NCI-H1436 treated with DMSO at 0.1 percent for 48 hours (cell line): ENCODE data around the gene SAMMSON.

Experiments used
- DNase-seq: peaks from one replicate; lab custom pipeline; 2025; lab: John Stamatoyannopoulos, UW

The SAMMSON gene

DNA sequence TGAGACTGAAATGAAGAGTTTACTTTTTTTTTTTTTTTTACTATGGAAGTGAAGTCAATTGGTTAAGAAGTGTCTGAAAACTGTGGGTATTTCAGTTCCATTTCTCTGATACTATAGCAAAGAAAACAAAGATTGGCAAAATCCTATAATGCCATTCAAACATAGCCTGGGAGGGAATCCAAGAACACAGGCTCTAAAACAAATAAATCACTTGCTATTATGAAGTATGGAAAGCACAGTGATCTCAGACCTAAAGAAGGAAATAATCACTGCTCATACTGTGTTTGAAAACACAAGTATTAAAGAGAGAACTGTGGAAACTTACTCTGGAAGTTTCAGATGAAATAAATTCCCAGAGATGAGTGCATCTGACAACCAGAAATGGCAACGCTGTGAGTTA, 12.0 kb downstream of the SAMMSON start:
- no peak for DNase-seq

GRCh38 chr3:70020906-70021660, 21.6 kb downstream of the SAMMSON start:
- DNase-seq, result no peak

DNA sequence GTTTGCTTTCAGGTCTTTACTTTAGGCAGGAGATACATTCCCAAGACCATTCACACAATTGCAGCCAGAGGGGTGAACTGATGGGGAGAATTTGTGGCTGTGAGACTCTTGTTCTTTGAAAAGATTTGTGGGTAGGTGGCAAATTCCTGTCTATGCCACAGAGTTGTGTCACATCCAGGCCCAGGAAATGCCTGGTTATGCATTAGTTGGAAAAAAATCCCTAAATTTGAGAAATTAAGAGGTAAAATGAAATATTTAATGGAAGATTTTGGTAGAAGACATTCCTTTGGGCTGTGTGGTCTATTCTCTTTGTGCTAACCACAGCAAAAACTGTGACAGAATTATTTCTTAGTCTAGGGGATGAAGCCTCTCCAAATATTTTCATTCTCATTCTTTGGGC, 28.8 kb downstream of the SAMMSON start:
- no peak for DNase-seq

GRCh38 chr3:70038693-70039092, 39.2 kb downstream of the SAMMSON start:
- no peak for DNase-seq

DNA sequence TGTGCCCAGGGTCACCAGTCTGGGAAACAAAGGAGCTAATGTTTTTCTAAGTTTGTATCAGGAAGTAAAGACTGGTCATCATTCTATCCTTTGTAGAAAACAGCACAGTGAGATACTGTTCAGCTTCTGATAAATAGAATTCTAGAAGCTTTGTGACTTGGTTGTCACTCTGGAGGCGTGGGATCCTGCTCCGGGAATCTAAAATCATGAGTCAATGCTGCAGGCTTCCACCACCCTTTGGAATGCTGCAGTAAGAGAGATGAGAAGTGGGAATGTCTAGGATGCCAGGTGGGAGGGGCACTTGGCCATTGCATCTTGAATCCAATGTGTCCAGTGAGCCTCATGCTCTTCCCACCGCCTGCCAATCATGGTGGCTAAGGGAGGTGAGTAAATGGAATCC, 40.9 kb downstream of the SAMMSON start:
- DNase-seq, result no peak

GRCh38 chr3:70042641-70043040, 43.1 kb downstream of the SAMMSON start:
- DNase-seq, result no peak

- DNase-seq, result no peak
These were observed 50.2 kb downstream of the SAMMSON start for GRCh38 chr3:70049761-70050160.

- no peak for DNase-seq
These were observed 53.8 kb downstream of the SAMMSON start for GRCh38 chr3:70053293-70053692.

DNA sequence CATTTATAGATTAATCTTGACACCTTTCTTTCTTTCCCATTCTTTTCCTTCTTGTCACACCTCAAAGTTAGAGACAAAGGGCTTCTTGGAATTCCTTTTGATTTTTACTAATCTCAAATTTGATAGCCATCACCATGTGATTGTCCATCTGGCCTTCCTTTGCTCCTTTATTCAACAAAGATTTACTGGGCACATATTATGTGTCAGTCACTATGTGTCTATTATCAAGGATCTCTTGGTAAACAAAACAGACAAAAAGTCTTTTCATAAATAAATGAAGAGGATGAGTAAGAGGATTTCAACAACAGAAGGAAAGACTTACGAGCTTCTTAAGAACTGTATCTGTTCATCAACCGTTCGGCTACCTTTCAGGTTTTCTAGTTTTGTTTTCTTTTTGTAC, 56.5 kb downstream of the SAMMSON start:
- no peak for DNase-seq

- no peak for DNase-seq
These were observed 57.9 kb downstream of the SAMMSON start for GRCh38 chr3:70057426-70057825.

GRCh38 chr3:70061096-70061495, 61.6 kb downstream of the SAMMSON start:
- no peak for DNase-seq

- no peak for DNase-seq
These were observed 64.8 kb downstream of the SAMMSON start for GRCh38 chr3:70064194-70064779.

- DNase-seq, result no peak
These were observed 66.2 kb downstream of the SAMMSON start for GRCh38 chr3:70065696-70066253.

GRCh38 chr3:70067860-70068521, 68.5 kb downstream of the SAMMSON start:
- DNase-seq, result no peak

GRCh38 chr3:70069557-70069956, 70.0 kb downstream of the SAMMSON start:
- no peak for DNase-seq

- DNase-seq, result no peak
These were observed 71.6 kb downstream of the SAMMSON start for GRCh38 chr3:70071138-70071537.

- DNase-seq, result no peak
These were observed 72.6 kb downstream of the SAMMSON start for GRCh38 chr3:70072180-70072579.

GRCh38 chr3:70072754-70073153, 73.2 kb downstream of the SAMMSON start:
- no peak for DNase-seq

DNA sequence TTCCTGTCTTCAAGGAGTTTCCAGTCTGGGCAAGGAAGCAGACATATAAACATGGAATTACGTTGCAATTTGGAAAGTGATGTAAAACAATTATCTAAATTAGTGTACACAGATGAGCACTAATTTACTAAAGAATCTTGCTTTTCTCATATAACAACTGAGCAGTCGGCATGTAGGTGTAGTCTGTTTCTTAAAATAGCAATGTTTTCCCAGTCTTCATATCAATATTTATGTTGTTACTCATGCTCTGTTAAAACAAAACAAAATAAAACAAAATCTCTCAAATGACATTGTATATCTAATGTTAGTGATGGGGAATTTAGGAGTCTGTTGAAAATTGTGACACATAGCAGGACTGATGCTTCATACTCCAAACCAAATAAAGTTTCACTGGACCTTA, 75.6 kb downstream of the SAMMSON start:
- no peak for DNase-seq

DNA sequence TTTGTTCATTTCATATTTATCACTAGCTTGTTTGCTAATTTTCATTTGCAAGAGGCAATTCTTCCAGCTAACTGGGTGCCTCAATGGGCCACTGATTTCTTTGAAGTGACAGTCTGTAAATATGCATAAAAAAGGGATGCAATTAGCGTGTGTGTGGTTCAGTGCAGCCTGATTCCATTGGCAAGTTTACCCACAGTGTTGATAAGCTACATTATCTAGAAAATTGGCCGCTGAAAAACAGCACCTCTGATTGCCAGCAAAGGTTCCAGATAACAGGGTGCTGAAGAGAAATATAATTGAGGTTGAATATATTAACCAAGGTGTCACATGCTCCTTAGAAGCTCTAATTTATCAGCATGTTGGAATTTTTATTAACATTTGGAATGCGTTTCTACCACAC, 76.9 kb downstream of the SAMMSON start:
- no peak for DNase-seq

GRCh38 chr3:70078778-70079177, 79.2 kb downstream of the SAMMSON start:
- DNase-seq, result no peak

GRCh38 chr3:70085613-70086012, 86.1 kb downstream of the SAMMSON start:
- DNase-seq, result no peak

- no peak for DNase-seq
These were observed 86.8 kb downstream of the SAMMSON start for GRCh38 chr3:70086336-70086735.
